ENCODE results near the gene ZNF609.

Gene ZNF609

DNA sequence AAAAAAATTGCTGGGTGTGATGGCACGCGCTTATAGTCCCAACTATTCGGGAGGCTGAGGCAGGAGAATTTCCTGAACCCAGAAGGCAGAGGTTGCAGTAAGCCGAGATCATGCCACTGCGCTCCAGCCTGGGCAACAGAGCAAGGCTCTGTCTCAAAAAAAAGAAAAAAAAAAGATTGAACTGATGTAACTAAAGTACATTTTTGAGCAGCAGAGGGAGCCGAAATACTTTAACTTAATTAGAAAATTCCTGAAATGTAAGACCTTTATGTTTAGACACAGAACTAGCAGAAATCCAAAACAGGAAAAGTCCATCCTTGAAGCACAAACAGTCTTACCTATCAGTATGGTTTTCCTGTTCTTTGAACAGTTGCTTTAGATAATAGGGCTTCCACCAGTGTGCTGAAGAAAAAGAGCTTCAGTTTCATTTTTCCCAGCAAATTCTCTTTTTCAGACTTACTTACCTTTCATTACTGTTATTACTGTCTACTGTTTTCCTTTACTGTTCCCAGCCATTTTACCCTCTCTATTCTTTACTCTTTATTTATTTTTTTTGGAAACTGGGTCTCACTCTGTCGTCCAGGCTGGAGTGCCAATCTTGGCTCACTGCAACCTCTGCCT is 33.4 kb upstream of the ZNF609 start:
- no peak overlapping the region for H3K4me3 ChIP-seq (ENCODE audit: low read depth, low read length)
- TF ChIP-seq, protein P1, sequence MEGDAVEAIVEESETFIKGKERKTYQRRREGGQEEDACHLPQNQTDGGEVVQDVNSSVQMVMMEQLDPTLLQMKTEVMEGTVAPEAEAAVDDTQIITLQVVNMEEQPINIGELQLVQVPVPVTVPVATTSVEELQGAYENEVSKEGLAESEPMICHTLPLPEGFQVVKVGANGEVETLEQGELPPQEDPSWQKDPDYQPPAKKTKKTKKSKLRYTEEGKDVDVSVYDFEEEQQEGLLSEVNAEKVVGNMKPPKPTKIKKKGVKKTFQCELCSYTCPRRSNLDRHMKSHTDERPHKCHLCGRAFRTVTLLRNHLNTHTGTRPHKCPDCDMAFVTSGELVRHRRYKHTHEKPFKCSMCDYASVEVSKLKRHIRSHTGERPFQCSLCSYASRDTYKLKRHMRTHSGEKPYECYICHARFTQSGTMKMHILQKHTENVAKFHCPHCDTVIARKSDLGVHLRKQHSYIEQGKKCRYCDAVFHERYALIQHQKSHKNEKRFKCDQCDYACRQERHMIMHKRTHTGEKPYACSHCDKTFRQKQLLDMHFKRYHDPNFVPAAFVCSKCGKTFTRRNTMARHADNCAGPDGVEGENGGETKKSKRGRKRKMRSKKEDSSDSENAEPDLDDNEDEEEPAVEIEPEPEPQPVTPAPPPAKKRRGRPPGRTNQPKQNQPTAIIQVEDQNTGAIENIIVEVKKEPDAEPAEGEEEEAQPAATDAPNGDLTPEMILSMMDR (IDR thresholded peaks at IDR 0.05; ENCODE audit: low read depth, low read length), result peak; percentile 23
- DNase-seq (ENCODE audit: low read depth, low spot score), result peak; percentile 64
- in situ Hi-C loops (cut with HindIII; ENCODE audit: low sequenced_read_pairs), result no loop called here

DNA sequence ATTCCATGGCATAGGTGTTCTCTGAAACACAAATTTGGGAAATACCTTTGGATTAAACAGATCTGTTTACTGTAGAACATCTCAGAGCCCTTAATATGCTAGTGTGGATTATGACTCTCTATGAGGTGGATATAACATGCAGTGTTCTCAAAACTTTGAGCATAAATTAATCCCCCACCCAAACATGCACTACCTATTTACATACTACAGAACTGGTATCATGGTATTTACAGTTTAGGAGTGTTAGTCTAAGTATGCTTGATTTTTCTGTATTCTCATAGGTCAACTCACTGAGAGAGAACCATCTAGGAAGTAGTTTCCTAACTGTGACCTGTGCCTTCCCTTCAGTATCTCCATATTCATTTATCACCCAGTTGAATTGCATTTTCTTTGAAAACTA is 30.9 kb upstream of the ZNF609 start:
- TF ChIP-seq, protein P1 (IDR thresholded peaks at IDR 0.05; ENCODE audit: low read depth, low read length), result no peak
- no peak overlapping the region for H3K4me3 ChIP-seq (ENCODE audit: low read depth, low read length)
- in situ Hi-C loops (cut with HindIII; ENCODE audit: low sequenced_read_pairs), result no loop called here
- DNase-seq (ENCODE audit: low read depth, low spot score), result no peak

DNA sequence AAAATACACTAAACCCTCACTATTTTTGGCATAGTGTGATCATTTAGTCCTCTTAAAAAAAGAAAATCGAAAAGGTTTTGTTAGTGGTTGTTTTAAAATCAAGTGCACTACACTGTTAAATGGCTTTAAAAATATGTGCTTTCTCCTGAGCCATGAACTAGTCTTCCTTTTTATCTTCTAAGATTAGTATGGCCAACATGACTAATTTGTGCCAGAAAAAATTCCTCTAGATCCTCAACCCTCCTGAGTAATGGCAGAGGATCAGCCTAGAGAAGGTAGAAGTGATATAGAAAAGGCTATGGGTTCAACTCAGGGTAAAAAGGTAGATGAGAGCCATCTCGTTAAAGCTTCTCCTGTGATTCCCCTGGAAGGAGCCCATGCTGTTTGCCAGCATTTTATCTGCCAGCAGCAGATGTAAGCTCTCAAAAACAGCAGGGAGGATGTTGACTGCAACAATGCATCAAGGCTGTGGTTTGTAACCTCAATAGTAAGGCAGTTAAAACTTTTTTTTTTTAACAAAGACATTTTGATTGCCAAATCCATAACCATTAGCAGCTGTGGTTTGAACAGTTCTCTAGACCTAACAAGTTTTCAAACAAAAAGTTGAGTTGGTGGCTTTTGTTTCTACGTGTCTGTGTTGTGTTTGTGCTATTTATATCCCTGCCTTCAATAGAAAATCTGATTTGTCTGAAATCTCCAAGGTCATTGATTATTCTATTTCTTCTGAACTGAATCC is 30.2 kb upstream of the ZNF609 start:
- DNase-seq (ENCODE audit: low read depth, low spot score), result peak; percentile 95
- TF ChIP-seq, protein P1 (IDR thresholded peaks at IDR 0.05; ENCODE audit: low read depth, low read length), result no peak
- no peak overlapping the region for H3K4me3 ChIP-seq (ENCODE audit: low read depth, low read length)
- in situ Hi-C loops (cut with HindIII; ENCODE audit: low sequenced_read_pairs), result no loop called here

DNA sequence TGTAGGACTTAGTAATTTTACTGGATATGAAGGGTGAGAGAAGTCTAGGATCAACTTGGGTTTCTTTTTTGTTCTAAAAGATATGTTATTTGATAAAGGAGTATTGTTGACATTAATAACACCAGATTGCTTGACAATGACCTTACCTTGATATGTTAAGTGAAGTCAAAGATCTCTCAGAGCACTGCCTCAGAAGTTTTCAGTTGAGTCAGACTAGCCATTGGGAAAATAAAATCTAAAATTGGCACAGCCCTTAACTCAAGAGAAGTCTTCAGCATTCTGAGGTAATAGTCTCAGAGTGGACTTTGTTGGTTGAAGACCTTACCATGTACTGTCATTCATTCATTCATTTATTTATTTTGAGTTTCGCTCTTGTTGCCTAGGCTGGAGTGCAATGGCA is 22.4 kb upstream of the ZNF609 start:
- TF ChIP-seq, protein P1 (IDR thresholded peaks at IDR 0.05; ENCODE audit: low read depth, low read length), result no peak
- no peak for DNase-seq (ENCODE audit: low read depth, low spot score)
- in situ Hi-C loops (cut with HindIII; ENCODE audit: low sequenced_read_pairs), result no loop called here
- no peak overlapping the region for H3K4me3 ChIP-seq (ENCODE audit: low read depth, low read length)

DNA sequence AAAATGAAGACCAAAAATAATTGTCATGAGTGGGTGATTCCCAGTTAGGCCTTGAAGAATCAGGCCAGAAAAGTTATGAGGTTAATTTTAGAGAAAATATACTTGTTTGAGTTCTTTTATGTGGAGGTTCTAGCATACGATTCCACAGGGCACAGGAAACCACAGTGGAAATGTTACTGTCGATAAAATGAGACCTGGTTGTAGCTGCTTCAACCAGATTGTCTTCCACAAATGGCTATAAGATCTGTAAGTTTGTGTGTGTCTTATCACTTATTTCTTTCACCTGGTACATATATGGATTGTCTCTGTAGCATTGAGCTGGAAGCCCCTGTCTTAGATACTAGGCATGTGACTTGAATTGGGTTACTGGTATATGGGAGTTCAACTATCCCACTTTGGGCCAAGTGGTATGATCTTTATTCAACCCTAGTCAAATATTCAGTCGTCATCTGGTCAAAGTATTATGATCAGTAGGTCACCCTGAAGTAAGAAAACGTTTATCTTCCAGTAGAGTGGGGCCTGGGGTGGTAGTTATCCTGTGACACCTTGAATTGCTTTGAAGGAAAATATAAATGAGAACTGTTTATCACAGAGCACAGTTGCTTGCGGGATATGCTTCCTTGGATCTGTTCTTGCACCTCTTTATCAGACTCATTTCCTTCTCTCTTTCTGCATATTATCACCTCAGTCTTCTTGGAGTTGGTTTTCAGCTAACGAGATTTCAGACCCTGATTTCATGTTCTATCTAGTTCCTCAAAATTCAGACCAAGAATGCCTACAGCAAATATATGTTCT is 21.5 kb upstream of the ZNF609 start:
- DNase-seq (ENCODE audit: low read depth, low spot score), result no peak
- in situ Hi-C loops (cut with HindIII; ENCODE audit: low sequenced_read_pairs), result no loop called here
- TF ChIP-seq, protein P1 (IDR thresholded peaks at IDR 0.05; ENCODE audit: low read depth, low read length), result no peak
- H3K4me3 ChIP-seq (ENCODE audit: low read depth, low read length), result no peak overlapping the region

DNA sequence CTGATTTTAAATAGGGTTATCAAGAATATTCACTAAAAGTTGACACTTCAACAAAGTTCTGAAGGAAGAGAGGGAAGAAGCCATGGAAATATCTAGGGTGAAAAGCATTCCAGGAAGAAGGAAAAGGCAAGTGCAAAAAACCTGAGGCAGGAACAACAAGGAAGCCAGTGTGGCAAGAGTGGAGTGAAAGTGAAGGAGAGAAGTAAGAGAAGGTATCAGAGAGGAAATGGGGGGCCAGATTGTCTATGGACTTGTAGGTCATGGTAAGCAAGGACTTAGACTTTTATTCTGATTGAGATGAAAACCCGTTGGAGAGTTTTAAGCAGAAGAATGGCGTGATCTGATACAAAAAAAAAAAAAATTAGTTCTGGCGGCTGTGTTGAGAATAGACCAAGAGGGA is 18.5 kb upstream of the ZNF609 start:
- TF ChIP-seq, protein P1 (IDR thresholded peaks at IDR 0.05; ENCODE audit: low read depth, low read length), result no peak
- in situ Hi-C loops (cut with HindIII; ENCODE audit: low sequenced_read_pairs), result no loop called here
- H3K4me3 ChIP-seq (ENCODE audit: low read depth, low read length), result no peak overlapping the region
- DNase-seq (ENCODE audit: low read depth, low spot score), result no peak

Measured in astrocyte of the spinal cord (primary cell).